Fibroblast of lung (primary cell): ENCODE results near the gene CFB. TPM values are rescaled to one million over a fixed set of nuclear protein-coding genes. Genes with fewer than 3 reads are reported as not detected.
A peak's percentile ranks its signal among the peaks of the same experiment; 100 is the strongest.
"Not testable (repeated sequence)": the region's sequence is repeated elsewhere in the genome, so short reads cannot be mapped to it uniquely, and the experiment has no call there.

Experiments
- DNase-seq, 2 donors: peaks; one replicate each; pipeline versions ENCODE4 v3.0.0 to v3.0.0-alpha.2; 2010; ENCODE audit warnings: low read depth in 2 of 2
- H2AFZ ChIP-seq: 2 replicates; pipeline ENCODE4 v1.5.1; 2012; ENCODE audit warnings: low read length, control low read depth, inconsistent platforms
- H3K27ac ChIP-seq: 2 replicates; pipeline ENCODE4 v1.5.1; 2011; ENCODE audit warnings: low read length, control low read depth; ENCODE audit not compliant: insufficient read depth
- H3K27me3 ChIP-seq: 2 replicates; pipeline ENCODE4 v1.5.1; 2011; ENCODE audit warnings: mild to moderate bottlenecking, low read length; ENCODE audit not compliant: control insufficient read depth, insufficient read depth
- H3K36me3 ChIP-seq: 2 replicates; pipeline ENCODE4 v1.5.1; 2011; ENCODE audit warnings: low read length; ENCODE audit not compliant: control insufficient read depth, insufficient read depth
- H3K4me1 ChIP-seq: 2 replicates; pipeline ENCODE4 v1.5.1; 2011; ENCODE audit warnings: low read length; ENCODE audit not compliant: control insufficient read depth, insufficient read depth; ENCODE audit errors: extremely low read depth
- H3K4me2 ChIP-seq: 2 replicates; pipeline ENCODE4 v1.5.1; 2011; ENCODE audit warnings: low read length, control low read depth; ENCODE audit not compliant: insufficient read depth; ENCODE audit errors: extremely low read depth
- H3K4me3 ChIP-seq, 4 experiments: fragments of 200-600 bp in 1 of 4; sonication (generic) in 1 of 4; replicated peaks in 1 of 4; 2 replicates each; pipeline ENCODE4 v1.5.1; 2011 to 2016; ENCODE audit warnings: low read length in 4 of 4, low read depth in 3 of 4, mild to moderate bottlenecking in 3 of 4, control low read depth in 2 of 4, inconsistent platforms in 1 of 4, mixed read lengths in 1 of 4; ENCODE audit not compliant: insufficient read depth in 1 of 4; ENCODE audit errors: control extremely low read depth in 1 of 4
- H3K79me2 ChIP-seq: 2 replicates; pipeline ENCODE4 v1.5.1; 2012; ENCODE audit warnings: mild to moderate bottlenecking, low read length, inconsistent platforms; ENCODE audit not compliant: control insufficient read depth, insufficient read depth
- H3K9ac ChIP-seq: 2 replicates; pipeline ENCODE4 v1.5.1; 2011; ENCODE audit warnings: mild to moderate bottlenecking, low read length, control low read depth; ENCODE audit not compliant: insufficient read depth
- H3K9me3 ChIP-seq: 2 replicates; pipeline ENCODE4 v1.5.1; 2012; ENCODE audit warnings: low read depth, low read length; ENCODE audit not compliant: control insufficient read depth, insufficient read depth
- H4K20me1 ChIP-seq: 2 replicates; pipeline ENCODE4 v1.5.1; 2011; ENCODE audit warnings: low read length; ENCODE audit not compliant: control insufficient read depth, insufficient read depth; ENCODE audit errors: extremely low read depth
- CTCF ChIP-seq, 2 donors: IDR thresholded peaks in 1 of 2; conservative IDR thresholded peaks in 1 of 2; 1 replicate in 1 of 2; 2 replicates in 1 of 2; pipeline ENCODE4 v1.5.1; 2011 to 2012; ENCODE audit warnings: low read length in 2 of 2, control low read depth in 1 of 2, inconsistent platforms in 1 of 2, low read depth in 1 of 2, mild to moderate bottlenecking in 1 of 2
- EZH2 ChIP-seq: IDR thresholded peaks from 2 replicates; pipeline ENCODE4 v1.5.1; 2012; ENCODE audit warnings: low read length, control low read depth, mild to moderate bottlenecking; ENCODE audit errors: missing control alignments
- polyA plus RNA-seq, 2 donors: library from polyadenylated mRNA; depleted of rRNA in 1 of 2; stranded (reverse) in 1 of 2; unstranded in 1 of 2; fragments of >200 nt; gene quantifications; 2 replicates each; pipeline ENCODE4 v1.2.1, GENCODE V29; 2011 to 2012; ENCODE audit warnings: missing spikeins in 1 of 2
- total RNA-seq: library from RNA; depleted of rRNA; stranded (reverse); fragments of >200 nt; gene quantifications from 2 replicates; pipeline ENCODE4 v1.2.1, GENCODE V29; 2014

The CFB gene
- total and polyA plus RNA-seq, 2 donors (not counting 1 experiment from before 2014, with no cell fraction given) = 21.7 to 62.9 TPM

- Histone ChIP-seq H3K4me2 (peak overlapping the region; percentile 91), H3K36me3 (peaks cover 21% of the 10 kb centered on the region), H3K9me3 (no peaks in the 10 kb centered on the region), H3K9ac (peak overlapping the region; percentile 98), H3K27me3 (no peaks in the 10 kb centered on the region), H2AFZ (peak overlapping the region; percentile 66), H3K79me2 (peaks cover 33% of the 10 kb centered on the region), H4K20me1 (no peaks in the 10 kb centered on the region), H3K27ac (peak overlapping the region; percentile 100), H3K4me1 (peaks cover 18% of the 10 kb centered on the region), H3K4me3 (peak overlapping the region; percentile 84 to 97 (median 94))
- DNase-seq = peak; percentile 25 to 68
- TF ChIP-seq EZH2 = no peak
- no peak for TF ChIP-seq CTCF (conservative IDR thresholded peaks at IDR 0.05 in 1 of 2, IDR thresholded peaks at IDR 0.05 in 1 of 2; ENCODE audit: low read depth in 1 of 2, low read length in 2 of 2)
Measured at GRCh38 chr6:31972709-31973350, 26.9 kb downstream of the CFB start.

- H3K4me2 ChIP-seq, H3K4me1 ChIP-seq, H2AFZ ChIP-seq, H3K9ac ChIP-seq, H3K27me3 ChIP-seq, DNase-seq, H3K27ac ChIP-seq, H4K20me1 ChIP-seq, H3K36me3 ChIP-seq, H3K4me3 ChIP-seq, H3K9me3 ChIP-seq: not testable (repeated sequence)
- peaks cover 21% of the 10 kb centered on the region for H3K79me2 ChIP-seq
Measured at GRCh38 chr6:31976065-31976464, 30.2 kb downstream of the CFB start.

- DNase-seq = no peak
- TF ChIP-seq CTCF (conservative IDR thresholded peaks at IDR 0.05 in 1 of 2, IDR thresholded peaks at IDR 0.05 in 1 of 2; ENCODE audit: low read depth in 1 of 2, low read length in 2 of 2) = no peak
- no peak for TF ChIP-seq EZH2
- peaks cover 6% of the 10 kb centered on the region for H3K4me1 ChIP-seq
Measured at GRCh38 chr6:31977816-31978431, 32.0 kb downstream of the CFB start.

More at GRCh38 chr6:31977816-31978431, 32.0 kb downstream of the CFB start:
- Histone ChIP-seq H3K27me3 (no peaks in the 10 kb centered on the region), H3K79me2 (peaks cover 10% of the 10 kb centered on the region), H3K9me3 (no peaks in the 10 kb centered on the region), H2AFZ (no peak overlapping the region), H3K9ac (no peak overlapping the region), H3K4me3 (no peak overlapping the region), H4K20me1 (no peaks in the 10 kb centered on the region), H3K36me3 (peaks cover 2% of the 10 kb centered on the region), H3K4me2 (no peak overlapping the region), H3K27ac (no peak overlapping the region)
